GM18519 (cell line): ENCODE data around the gene ERCC2.

ENCODE experiments used
- ATAC-seq: cut with Tn5 transposase; IDR thresholded peaks from one replicate; pipeline ENCODE4 v1.9.1; 2021; ENCODE audit warnings: mild to moderate bottlenecking, moderate library complexity; ENCODE audit not compliant: unreplicated experiment, low FRiP score

Gene ERCC2

DNA sequence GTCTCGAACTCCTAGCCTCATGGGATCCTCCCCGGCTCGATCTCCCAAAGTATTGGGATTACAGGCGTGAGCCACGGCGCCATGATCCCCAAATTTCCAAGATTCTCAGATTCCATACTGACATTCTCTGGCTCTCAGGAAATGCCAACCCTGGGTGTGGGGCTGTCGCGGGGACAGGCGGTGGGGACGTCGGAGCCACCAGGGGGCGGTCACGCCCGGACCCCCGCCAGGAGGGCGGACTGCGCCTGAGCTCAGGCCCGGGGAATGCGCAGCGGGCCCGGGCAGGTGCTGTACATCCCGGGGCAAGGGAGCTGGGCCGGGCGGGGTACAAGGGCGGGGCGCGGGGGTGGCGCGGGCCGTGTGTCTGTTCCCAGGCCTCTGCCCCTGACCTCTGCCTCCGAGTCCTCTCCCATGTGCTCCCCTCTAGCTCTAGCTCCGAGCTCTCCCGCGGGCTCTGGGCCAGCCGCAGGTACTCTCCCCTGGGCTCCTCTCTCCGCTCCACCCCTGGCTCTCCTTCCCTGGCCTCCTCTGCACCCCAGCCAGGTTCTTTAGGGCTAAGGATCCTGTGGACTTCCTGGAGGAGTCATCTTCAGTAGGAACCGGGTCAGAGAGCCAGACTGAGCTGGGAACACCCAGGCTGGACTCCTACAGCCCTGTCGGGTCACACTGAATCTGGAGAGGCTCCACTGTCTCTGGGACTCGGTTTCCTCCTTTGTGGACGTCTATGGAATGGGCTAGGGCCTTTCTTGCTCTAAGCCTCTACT lies 32.1 kb upstream of the ERCC2 start:
- ATAC-seq: no peak

DNA sequence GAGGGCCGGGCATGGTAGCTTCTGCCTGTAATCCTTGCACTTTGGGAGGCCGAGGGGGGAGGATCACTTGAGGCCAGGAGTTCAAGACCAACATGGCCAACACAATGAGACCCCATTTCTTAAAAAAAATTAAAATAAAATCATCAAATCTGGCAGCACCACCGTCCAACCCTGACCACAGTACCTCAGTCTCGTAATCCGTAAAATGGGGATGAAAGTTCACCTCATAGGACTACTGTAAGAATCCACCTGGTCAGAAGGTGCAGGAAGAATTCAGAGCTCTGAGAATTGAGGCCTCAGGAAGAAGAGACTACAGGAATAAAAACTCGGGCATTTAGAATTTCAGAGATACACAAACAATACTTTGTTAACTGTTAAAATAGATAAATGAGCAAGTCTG lies 31.4 kb upstream of the ERCC2 start:
- ATAC-seq: no peak

DNA sequence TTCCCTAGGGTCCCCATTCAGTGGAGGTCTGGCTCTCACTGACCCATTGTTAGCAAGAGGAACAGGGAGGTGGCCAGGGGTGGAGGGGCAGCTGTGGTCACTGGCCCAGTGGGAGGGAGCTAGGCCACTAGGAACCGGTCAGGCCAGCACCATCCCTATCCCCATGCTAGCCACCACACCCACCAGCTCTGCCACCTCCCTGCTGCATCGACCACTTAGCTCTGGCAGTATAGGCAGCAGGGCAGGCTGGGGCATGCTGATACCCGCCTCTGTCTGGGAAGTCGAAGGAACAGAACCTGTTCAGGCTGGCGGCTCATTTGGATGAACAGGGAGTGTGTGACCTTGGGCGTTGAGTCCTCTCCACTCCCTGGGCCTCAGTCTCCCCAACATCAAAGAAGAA lies 29.8 kb upstream of the ERCC2 start:
- no peak for ATAC-seq

DNA sequence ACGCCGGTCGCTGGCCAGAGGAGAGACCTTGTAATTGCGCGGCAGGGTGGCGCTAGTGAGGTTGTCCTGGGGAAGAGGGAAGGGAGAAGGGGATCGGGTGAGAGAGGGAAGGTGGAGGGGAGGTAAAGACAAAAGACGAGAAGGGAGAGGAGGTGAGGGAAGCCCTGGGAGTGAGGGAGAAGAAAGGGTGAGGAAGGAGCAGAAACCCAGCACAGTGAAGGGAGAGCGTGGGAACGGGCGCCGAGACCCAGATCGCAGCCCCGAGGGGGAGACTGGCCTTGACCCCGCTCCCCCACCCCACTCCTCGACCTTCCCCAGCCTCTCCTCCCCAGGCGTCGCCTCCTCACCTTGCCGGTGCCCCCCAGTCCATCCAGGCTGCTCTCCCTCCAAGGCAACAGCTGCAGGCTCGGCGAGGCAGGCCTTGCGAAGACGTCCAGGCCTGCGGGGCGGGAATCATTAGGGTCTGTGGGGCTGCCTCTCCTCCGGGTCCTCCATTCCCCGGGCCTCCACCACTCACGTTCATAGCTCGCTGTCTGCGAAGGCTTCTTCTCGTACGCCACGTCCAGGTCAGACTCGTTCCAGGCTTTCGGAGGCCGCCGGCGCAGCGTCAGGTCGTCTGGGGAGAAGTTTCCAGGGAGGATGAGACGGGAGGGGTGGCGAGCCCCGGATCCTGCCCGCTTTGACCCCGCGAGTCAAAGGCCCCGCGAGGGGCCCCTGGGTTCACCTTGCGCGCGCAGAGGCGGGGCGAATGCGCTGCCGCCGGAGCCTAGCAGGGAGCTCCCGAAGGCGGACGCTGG lies 25.6 kb upstream of the ERCC2 start:
- ATAC-seq: no peak

DNA sequence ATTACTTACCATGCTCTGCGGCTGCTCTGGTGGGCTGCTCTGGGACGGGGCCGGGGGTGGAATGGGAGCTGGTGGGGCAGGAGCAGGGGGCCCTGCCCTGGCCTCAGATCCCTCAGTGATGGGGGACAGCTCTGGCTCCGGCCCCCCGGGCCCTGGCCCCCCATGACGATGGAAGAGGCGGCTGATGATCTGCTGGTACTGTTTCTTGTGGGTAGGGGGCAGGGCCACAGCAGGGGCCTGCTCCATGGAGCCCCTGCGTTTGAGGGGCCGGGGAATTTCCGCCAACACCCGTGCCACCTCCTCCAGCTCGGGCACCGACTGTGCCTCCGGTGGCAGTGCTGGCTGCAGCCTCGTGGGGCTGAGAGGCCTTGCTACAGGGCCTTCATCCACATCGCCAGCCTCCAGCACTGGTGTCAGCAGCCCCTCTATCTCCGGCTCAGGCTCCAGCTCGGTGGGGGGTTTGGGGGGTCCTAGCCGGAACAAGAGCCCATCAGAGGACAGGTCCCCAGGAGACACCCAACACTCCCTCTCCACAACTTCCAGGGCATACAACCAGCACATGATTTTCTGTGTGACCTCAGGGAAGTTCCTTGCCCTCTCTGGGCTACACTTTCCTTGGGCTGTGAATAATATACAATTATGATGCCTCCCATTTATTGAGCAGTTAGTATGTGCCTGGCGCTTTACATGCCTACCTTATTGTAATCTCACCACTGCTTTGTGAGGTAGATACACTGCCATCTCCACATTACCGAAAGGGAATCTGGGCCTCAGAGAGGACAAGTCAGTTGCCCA lies 21.7 kb upstream of the ERCC2 start:
- ATAC-seq: no peak

DNA sequence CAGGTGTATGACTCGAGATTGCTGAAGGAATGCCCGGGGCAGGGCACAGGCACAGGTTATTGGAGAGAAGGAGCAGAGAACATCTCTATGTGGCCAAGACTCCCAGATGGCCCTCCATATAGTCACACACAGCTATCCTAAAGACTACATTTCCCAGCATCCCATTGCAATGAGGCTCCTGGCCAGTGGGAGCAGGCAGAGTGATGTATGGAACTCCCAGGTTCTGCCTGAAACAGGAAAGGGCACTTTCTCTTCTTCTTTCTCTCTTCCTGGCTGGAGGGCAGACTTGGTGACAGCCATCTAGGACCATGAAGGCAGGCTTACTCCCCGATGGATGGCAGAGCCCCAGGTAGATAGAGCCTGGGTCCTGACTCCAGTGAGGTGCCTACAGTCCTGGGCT lies 21.0 kb upstream of the ERCC2 start:
- ATAC-seq: no peak

DNA sequence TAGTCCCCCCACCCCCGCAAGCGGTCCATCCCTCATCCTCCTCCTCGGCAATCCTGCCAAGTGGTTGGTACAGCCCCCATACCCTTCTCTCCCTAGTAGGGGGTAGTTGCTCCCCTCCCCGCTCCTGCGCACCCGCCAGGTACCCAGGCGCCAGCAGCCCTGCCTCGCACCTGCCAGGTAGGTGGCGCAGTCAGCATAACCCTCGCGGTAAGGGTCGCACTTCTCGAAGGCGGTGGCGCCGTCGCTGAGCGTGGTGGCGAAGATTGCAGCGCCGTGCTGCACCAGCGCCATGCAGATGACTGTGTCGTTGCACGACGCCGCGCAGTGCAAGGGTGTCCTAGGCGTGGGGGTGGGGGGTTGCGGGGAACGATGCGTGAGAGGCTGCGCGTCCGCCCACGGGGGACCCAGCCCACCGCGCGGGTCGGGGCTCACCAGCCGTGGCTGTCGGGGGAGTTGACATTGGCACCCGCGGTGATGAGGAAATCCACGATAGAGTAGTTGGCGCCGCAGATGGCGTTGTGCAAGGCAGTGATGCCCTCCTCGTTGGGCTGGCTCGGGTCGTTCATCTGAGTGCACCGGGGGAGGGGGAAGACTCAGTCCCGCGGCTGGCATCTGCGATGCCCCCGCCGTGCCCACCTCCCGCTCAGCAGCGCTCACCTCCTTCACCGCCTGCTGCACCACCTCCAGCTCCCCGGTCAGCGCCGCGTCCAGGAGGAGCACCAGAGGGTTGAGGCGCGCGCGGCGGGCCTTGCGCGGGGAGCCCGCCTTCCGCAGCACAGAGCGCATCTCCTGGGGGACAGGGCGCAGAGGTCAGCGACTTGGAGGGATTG lies 15.2 kb upstream of the ERCC2 start:
- ATAC-seq: no peak

DNA sequence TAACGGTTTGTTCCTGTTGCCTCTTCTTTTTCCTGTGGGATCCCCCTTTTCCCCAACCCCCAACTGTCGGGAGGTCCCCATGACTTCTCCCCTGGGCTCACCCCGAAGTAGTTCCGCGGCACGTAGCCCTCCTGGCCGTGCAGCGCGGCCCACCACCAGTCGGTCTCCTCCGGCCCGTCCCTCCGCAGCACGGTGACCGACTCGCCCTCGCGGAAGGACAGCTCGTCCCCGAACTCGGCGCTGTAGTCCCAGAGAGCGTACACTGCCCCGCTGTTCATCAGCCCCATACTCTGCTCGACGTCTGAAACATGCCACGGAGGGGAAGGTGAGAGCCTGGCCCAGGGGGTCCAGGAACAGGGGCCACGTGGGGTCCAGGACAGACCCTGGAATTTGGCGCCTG lies 12.1 kb upstream of the ERCC2 start:
- ATAC-seq: no peak

DNA sequence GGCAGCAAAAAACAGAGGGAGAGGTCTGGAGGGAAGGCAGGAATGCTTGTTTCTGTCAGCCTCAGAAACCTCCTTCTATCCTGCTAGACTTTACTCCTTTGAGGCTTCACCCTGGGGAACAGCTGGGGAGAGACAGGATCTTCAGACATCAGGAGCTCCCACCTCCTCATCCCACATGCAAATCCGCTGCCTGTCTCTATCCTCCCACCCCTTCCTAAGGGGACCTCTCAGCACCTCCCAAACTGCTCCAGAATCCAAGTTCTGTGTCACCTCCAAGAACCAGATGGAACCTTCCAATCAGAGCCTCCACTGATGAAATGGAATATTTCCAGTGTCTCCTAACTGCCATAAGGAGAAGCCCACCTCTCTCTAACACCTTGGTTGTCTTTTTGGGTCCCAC lies 9.7 kb upstream of the ERCC2 start:
- ATAC-seq: no peak

DNA sequence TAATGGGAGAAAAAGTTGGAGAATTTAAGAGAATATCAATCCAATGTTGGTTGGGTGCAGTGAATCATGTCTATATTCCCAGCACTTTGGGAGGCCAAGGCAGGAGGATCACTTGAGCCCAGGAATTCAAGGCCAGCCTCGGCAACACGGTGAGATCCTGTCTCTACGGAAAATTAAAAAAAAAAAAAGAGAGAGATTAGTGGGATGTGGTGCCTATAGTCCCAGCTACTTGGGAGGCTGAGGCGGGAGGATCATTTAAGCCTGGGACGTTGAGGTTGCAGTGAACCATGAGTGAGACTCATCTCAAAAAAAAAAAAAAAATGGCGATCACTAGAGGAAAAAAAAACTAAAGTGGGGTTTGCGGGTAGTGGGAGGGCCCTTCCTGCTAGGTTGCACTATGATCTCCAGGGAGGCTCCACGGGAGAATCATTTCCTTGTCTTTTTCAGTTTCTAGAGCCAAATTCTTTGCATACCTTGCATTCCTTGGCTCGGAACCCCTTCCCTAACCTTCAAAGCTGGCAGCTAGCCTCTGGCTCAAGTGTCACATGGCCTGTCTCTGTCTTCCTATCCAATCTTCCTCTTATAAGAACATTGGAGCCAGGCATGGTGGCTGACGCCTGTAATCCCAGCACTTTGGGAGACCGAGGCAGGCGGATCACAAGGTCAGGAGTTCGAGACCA lies 5.8 kb upstream of the ERCC2 start:
- no peak for ATAC-seq

DNA sequence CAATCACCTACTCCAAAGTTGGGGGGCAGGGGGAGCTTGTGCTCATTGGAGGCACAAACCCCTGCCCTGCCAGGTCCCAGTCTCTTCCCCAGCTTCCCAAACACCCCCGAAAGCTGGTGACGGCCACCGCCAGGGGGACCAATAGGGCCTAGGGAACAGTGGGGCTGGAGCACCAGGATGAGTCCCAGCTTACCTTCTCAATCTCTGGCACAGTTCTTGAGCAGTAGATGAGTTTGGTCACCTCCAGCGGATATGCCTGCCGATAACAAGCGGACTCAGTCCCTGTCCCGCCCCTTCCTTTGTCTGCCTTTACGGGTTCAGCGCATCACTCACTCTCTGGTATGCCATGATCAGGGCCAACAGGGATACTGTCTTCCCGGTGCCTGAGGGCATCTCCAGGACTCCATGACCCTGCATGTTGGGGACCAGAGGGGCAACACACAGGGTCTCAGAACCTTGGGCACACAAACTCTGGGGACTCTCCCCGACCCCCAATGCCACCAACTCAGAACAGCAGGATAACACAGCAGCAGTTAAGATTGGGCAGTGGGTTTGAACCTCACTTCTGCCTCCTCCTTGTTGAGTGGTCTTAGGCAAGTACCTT lies 1.5 kb downstream of the ERCC2 start:
- ATAC-seq: no peak

DNA sequence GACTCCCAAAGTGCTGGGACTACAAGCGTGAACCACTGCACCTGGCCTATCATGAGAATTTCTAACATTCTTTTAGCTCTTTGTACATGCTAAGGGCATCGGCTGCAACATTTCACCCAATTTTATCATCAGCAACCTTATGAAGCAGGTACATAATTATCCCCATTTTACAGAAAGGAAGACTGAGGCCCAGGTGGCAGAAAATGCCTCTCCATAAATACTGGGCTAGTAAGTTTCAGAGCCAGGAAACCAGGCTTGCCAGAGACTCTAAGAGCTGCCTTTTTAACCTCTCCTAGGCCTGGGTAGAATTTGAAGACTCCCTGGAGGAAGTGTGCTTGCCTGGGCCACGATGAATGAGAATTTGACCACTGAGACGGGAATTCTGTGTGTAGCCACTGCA lies 2.2 kb downstream of the ERCC2 start:
- no peak for ATAC-seq

DNA sequence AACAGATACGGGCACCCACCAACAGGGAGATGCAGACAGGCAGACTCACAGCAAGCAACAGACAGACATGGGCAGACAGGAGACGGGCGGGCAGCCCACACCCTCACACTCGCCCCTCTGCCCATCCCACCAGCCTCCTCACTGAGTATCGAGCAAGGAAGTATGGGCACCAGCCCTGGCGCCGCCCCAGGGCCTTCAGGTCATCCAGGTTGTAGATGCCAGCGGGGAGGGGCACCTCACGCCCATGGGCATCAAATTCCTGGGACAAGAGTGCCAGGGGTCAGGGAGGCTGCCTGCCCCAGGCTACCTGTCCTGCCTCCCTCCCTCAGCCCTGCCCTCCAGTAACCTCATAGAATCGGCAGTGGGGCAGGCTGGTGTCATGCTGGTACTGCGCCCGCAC lies 5.7 kb downstream of the ERCC2 start:
- ATAC-seq: no peak

DNA sequence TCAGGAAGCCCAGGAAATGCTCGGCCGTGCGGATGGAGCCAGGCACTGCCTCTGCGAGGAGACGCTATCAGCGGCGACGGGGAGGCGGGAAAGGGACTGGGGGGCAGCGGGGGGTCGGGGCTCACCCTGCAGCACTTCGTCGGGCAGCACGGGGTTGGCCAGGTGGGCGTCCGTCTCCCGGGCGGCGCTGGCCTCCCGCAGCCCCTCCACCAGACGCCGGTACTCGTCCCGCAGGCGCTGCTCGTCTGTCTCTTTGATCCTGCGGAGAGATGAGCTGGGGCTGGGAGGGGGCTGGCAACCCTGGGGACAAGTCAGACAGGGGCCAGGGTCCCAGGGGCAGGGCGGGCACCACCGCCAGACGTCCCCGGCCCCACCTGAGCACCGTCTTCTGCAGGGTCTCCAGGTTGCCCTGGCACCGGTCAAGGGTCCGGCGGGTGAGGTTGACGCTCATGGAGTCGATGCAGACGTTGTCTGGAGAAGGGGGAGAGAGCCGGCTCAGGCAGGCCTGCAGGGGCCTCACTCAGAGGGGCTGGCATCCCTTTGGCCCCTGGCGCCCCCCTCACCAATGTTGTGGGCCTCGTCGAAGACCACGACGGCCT lies 6.4 kb downstream of the ERCC2 start:
- ATAC-seq: no peak

DNA sequence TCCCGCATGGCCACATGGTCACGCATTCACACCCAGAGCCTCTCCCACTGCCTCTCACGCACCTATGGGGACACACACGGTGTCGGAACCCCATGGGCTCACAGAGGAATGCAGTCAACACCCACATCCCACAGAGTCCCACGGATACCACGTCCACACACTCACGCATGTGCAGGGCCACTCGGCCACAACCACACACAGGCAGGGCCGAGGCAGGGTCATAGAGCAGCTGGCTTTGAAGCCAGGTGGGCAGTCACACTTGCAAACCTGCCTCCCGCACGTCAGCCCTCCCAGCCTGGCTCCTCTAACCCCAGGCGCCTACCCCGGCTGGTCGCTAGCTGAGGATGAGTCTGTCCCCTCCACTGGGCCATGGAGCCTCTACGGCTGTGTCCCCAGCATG lies 8.1 kb downstream of the ERCC2 start:
- no peak for ATAC-seq

DNA sequence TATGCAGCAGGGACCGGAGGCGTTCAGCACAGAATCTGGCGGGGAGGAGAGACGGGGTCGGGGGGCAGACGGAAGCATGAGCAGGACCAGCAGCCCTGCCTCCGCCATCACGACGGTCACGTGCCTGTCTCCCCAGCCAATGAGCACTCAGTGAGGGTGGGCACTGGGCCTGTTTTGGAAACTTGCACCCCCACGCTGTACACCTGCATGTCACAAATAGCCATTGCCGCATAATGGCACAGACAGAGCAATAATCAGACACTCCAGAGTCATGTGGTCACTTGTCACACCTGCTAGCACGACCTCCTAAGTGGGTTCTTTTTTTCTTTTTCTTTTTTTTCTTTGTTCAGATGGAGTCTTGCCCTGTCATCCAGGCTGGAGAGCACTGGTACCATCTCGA lies 8.8 kb downstream of the ERCC2 start:
- no peak for ATAC-seq

DNA sequence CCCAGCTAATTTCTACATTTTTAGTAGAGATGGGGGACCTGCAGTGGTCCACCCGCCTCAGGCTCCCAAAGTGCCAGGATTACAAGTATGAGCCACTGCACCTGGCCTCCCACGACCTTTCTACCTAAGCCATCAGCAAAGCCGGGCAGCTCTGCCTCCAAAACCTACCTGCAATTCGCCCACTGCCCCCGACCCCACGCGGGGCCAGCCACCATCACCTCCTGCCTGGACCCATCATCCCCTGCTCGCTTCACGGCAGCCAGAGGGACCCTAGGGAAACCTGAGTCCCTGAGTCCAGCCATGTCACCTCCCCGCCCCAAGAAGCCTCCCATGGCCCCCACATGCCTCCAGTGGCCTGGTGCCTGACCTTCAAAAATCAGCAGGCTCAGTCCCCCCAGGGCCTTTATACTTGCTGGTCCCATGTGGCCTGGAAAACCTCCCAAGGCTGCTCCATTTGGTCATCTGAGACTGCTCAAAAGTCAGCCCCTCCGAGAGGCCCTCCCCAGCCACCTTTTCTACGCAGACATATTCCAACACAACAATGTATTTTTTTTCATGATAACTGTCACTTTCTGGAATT lies 12.1 kb downstream of the ERCC2 start:
- ATAC-seq: no peak

DNA sequence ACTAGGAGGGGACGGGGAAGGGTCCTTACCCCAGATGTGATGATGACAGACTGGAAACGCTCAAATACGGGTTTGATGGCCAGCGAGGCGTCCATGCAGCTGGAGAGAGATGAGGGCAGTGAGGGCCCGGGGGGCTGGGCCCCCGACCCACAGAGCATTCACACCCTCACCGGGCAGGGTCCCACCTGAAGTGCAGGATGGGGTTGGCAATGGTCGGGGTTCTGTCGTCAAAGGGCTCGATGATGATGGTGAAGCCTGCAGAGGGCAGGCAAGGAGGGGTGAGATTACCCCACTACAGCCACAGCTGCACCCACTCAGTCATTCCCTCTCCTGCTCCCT lies 13.0 kb downstream of the ERCC2 start:
- no peak for ATAC-seq
